ENCODE data around the gene COL12A1.

Gene COL12A1

GRCh38 chr6:75202676-75203131 is 3.1 kb downstream of the COL12A1 start:
- ATAC-seq (ENCODE audit: insufficient read depth, low read depth) (no peak), DNase-seq (no peak)
- Histone ChIP-seq H3K27me3 (ENCODE audit: insufficient read depth, low read length, poor library complexity) (no peaks in the 10 kb centered on the region), H3K9me3 (ENCODE audit: insufficient read depth, low read length, severe bottlenecking) (no peaks in the 10 kb centered on the region), H4K20me1 (ENCODE audit: insufficient read depth, low read length) (no peaks in the 10 kb centered on the region), H3K79me2 (ENCODE audit: insufficient read depth, low read length) (no peaks in the 10 kb centered on the region), H3K36me3 (ENCODE audit: insufficient read depth, low read length) (no peaks in the 10 kb centered on the region), H2AFZ (ENCODE audit: low read depth, low read length) (no peak overlapping the region), H3K4me2 (ENCODE audit: insufficient read depth, low read length) (no peak overlapping the region), H3K27ac (ENCODE audit: low read length) (no peak overlapping the region), H3K9ac (ENCODE audit: low read depth, low read length) (no peak overlapping the region), H3K4me3 (ENCODE audit: low read depth in 1 of 2, low read length in 2 of 2) (no peak overlapping the region), H3K4me1 (ENCODE audit: insufficient read depth, low read length) (no peaks in the 10 kb centered on the region)
- TF ChIP-seq EZH2 (IDR thresholded peaks at IDR 0.05; ENCODE audit: borderline replicate concordance, low read depth, low read length, severe bottlenecking): no peak
- no peak for TF ChIP-seq CTCF (IDR thresholded peaks at IDR 0.05; ENCODE audit: borderline replicate concordance, extremely low read depth, low read length, poor library complexity, severe bottlenecking)

GRCh38 chr6:75201901-75202672 is 3.8 kb downstream of the COL12A1 start:
- TF ChIP-seq CTCF (IDR thresholded peaks at IDR 0.05; ENCODE audit: borderline replicate concordance, extremely low read depth, low read length, poor library complexity, severe bottlenecking): no peak
- TF ChIP-seq EZH2 (IDR thresholded peaks at IDR 0.05; ENCODE audit: borderline replicate concordance, low read depth, low read length, severe bottlenecking): no peak
- ATAC-seq (ENCODE audit: insufficient read depth, low read depth) (no peak), DNase-seq (no peak)
- Histone ChIP-seq H4K20me1 (ENCODE audit: insufficient read depth, low read length) (no peaks in the 10 kb centered on the region), H2AFZ (ENCODE audit: low read depth, low read length) (no peak overlapping the region), H3K4me3 (ENCODE audit: low read depth in 1 of 2, low read length in 2 of 2) (no peak overlapping the region), H3K4me2 (ENCODE audit: insufficient read depth, low read length) (no peak overlapping the region), H3K79me2 (ENCODE audit: insufficient read depth, low read length) (no peaks in the 10 kb centered on the region), H3K27ac (ENCODE audit: low read length) (no peak overlapping the region), H3K4me1 (ENCODE audit: insufficient read depth, low read length) (no peaks in the 10 kb centered on the region), H3K27me3 (ENCODE audit: insufficient read depth, low read length, poor library complexity) (no peaks in the 10 kb centered on the region), H3K36me3 (ENCODE audit: insufficient read depth, low read length) (no peaks in the 10 kb centered on the region), H3K9me3 (ENCODE audit: insufficient read depth, low read length, severe bottlenecking) (no peaks in the 10 kb centered on the region), H3K9ac (ENCODE audit: low read depth, low read length) (no peak overlapping the region)

GRCh38 chr6:75201021-75201420 is 4.8 kb downstream of the COL12A1 start:
- TF ChIP-seq EZH2 (IDR thresholded peaks at IDR 0.05; ENCODE audit: borderline replicate concordance, low read depth, low read length, severe bottlenecking) (no peak), CTCF (IDR thresholded peaks at IDR 0.05; ENCODE audit: borderline replicate concordance, extremely low read depth, low read length, poor library complexity, severe bottlenecking) (no peak)
- H3K4me3 ChIP-seq (ENCODE audit: low read depth in 1 of 2, low read length in 2 of 2): no peak overlapping the region
- H2AFZ ChIP-seq (ENCODE audit: low read depth, low read length): no peak overlapping the region
- ATAC-seq (ENCODE audit: insufficient read depth, low read depth): no peak
- H3K36me3 ChIP-seq (ENCODE audit: insufficient read depth, low read length): no peaks in the 10 kb centered on the region
- H3K4me2 ChIP-seq (ENCODE audit: insufficient read depth, low read length): no peak overlapping the region
- no peaks in the 10 kb centered on the region for H3K79me2 ChIP-seq (ENCODE audit: insufficient read depth, low read length)
- H3K9me3 ChIP-seq (ENCODE audit: insufficient read depth, low read length, severe bottlenecking): no peaks in the 10 kb centered on the region
- DNase-seq: no peak
- H3K9ac ChIP-seq (ENCODE audit: low read depth, low read length): no peak overlapping the region
- no peaks in the 10 kb centered on the region for H4K20me1 ChIP-seq (ENCODE audit: insufficient read depth, low read length)
- no peaks in the 10 kb centered on the region for H3K27me3 ChIP-seq (ENCODE audit: insufficient read depth, low read length, poor library complexity)
- no peaks in the 10 kb centered on the region for H3K4me1 ChIP-seq (ENCODE audit: insufficient read depth, low read length)
- no peak overlapping the region for H3K27ac ChIP-seq (ENCODE audit: low read length)
